Measurements from ENCODE around the gene PNPO.

Gene PNPO

DNA sequence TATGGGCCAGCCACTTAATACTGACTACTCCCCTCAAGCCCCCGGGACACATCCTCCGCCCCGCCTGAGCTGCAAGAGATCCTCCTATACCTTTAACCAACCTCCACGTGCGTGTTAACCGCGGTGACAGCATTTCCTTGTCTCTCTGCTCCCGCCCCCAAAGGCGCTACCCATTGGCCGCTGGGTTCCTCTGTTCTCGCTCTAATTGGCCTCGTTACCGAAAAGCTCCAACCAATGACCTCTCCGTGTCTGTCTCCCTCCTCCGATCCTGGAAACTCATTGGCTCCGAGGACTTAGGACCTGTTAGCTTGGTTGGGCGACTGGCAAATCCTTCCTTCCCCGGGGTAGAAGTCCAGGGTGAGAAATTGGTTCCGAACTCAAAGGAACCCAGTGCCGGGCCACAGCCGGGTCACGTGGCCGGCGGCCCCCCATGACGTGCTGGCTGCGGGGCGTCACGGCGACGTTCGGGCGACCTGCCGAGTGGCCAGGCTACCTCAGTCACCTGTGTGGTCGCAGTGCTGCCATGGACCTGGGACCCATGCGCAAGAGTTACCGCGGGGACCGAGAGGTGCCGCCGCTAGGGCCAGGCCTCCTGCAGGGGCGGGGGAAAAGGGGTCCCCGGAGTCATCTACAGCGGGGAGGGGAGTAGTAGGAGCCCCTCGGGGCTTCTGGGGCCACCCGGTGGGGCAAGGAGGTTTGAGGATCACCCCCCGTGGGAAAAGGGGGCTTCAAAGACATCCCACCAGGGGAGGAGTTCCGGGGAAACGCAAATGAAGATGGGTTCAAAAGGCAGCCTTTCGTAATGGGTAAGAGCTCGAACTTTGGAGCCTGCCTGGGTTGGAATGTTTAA, at the start of gene PNPO:
Gene PNPO (plus strand): TSS at position 326 of the 850 bp plus-strand sequence. CDS start 105 bp downstream, at position 431.
- peak; percentile 94 to 96 for DNase-seq

DNA sequence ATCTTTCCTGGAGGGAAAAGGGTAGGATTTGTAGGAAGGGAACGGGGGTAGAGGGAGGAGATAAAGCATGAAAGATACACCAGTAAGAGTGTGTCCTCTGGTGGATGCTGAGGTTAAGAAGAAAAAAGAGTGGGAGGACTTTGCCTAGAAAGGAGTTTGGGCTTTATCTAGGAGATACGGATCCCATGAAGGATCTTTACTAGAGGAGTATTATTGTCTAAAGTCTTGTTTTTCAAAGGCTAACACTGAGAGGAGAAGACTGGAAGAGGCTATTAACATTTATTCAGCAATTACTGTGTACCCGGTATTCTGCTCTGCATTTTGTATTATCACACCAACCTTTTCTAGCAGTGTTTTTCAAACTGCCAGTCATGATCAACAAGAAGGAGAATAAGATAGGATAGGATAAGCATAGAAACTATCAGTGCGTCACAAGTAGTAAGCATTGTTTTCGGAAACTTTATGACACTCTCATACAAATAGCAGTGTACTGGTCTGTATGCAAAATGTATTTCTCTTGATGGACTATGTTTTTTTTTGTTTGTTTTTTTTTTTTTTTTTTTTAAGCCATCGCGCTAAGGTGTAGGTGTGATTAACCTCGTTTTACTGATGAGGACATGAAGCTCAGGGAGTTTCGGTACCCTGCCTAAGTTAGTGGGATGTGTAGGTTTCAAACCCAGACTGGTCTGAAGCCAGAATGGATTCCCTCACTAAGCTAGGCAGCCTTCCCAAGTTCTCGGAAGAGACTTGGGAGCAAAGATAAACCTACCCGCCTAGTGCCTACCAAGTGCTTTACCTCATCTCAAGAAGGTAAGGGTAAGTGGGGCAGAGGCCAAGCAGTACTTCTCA, 46.6 kb upstream of the PNPO start:
- DNase-seq = no peak

DNA sequence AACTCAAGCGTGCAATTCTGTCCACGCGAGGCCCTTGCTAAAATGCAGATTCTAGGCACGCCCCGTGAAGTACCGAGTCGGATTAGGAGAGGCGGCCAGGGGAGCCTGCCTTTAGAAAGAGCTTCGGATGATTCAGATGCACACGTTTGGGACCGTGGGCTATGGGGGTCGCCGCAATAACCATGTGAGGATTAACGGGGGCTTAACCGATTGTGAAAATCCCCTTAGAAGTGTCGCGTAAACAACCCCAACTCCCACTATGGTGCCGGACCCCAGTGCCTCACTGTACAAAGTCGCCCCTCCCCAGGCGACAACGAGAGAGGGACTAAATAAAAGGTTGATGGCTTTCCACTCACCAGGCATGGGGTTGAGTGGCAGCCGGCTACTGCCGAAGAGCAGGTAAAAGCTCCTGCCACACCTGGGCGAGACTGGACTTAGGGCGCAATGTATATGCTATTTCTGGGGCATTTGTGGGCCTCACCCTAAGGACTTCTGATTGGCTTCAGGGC, 46.0 kb upstream of the PNPO start:
- DNase-seq = no peak

DNA sequence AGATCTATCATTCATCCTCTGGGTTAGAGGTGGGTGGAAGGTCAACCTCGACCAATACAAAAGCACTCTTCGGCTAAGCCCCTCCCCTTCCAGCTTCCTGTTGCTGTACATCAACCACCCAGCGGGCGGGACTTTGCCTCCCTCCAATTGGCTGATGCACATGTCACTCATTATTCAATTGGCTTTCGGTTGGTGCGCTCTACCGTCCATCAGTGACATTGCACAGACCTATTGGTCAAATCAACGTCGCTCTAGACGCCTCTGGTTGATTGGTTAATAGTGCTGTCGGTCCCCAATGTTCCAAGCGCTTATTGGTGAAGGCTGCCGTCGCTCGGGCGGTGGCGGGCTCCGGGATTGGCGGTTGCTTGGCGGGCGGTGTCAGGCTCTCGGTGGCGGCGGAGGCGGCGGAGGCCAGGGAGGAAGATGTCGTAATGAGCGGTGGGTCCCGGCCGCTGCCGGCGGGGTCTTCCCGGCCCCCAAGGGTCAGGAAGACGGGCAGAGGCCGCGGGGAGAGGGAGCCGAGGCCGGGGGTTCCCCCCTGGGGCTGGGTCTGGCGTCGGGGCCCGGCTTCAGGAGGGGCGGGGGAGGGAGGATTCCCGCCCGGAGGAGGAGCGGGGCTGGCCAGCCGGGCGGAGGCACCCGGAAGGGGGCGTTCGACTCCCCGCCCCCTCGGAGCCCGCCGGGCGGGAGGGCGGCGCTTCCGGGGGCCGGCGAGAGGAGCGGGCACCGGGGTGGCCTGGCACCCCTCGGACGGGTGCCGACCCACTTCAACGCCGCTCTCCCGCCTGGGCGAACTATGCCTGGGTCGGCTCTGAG, 45.3 kb upstream of the PNPO start, which contains the start of gene SP2:
Gene SP2 (plus strand): TSS at position 381 of the 816 bp plus-strand sequence. CDS start 51 bp downstream, at position 432.
- DNase-seq = peak; percentile 100

DNA sequence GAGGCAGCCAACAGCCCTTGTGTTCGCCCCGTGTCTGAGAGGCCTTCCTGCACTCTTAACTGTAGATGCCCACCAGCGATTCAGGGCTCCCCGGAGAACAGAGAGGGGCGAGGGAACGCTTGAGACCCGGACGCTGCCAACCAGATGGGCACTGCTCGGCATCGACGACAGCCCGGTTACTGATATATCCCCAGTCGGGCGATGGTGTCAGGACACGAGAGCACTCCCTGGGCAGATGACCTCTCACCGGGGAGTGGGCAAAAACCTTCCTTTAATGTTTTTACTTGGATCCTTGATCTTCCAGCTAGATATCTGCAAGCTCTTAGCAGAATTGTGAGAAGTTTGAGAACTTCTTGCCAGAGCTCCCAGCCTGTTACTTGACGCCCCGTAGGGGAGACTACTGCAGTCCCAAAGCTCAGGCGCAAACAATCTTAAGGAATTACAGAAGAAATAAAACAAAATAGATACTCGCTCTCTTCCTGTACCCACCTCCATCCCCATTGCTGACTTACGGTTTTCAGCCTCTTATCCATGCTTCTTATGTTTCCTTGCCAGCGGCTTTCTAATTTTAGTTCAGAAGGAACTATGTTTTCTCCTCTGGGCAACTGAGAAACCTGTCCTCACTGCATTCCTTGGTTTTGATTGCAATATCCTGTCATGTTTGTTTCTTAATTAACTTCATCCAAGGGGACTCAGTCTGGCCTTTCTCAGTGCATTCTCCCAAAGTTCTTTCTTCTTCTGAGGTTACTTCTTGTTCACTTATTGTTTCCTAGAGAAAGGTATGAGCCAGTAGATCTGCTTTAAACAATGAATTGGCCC, 44.5 kb upstream of the PNPO start:
- DNase-seq = no peak

DNA sequence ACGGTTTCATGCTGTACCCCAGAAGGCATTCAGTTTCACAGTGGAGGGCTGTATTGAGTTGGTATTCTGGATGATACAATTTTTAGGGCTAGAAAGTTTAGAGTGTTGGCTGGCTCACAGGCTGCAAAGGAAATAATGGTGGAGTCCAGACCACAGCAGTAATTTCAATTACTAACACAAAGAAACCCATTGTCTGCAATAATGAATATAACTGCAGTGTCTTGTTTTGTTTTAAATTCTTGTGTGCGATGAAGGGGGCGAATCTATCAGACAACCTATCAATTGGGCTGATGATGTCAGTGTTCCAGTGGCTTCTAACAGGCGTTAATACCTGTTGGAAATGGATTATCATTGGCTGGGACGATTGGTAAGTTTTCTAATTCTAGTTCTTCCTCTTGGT, 43.8 kb upstream of the PNPO start:
- DNase-seq = no peak

DNA sequence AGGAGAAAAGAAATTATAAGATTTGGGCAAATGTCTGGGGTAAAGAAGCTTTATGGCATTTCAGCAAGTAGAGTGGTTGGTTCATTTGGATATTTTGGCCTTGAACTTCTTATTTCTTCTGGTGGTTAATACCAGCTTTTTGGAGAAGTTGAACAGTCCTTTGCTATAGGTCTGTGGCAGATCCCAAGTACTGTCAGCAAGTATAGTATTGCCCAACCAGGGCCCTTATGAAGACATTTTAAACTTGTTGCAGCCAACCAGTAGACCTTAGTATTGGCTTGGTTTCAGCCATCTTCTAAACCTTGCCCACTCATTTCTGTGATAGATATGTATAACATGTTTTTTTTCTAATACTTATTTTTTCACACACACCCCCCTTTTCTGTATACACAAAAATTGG, 43.1 kb upstream of the PNPO start:
- DNase-seq = no peak

DNA sequence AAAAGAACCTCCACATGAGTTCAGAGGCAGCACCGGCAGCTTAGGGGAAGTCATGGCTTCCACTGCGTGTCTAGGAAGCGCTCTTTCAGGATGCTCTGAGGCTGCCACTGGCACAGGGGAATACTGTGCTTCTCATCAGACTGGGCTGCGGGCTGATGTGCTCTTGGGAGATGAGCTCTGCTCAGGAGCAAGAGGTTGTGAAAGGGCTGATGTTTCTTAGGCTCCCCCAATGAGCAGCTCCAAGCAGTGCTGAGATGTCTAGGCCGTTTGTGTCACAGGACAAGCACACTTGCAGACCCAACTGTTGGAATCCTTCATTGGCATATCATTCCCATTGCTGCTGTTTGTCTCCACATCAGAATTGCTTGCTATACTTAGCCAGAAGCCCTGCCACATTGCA, 41.7 kb upstream of the PNPO start:
- DNase-seq = no peak

DNA sequence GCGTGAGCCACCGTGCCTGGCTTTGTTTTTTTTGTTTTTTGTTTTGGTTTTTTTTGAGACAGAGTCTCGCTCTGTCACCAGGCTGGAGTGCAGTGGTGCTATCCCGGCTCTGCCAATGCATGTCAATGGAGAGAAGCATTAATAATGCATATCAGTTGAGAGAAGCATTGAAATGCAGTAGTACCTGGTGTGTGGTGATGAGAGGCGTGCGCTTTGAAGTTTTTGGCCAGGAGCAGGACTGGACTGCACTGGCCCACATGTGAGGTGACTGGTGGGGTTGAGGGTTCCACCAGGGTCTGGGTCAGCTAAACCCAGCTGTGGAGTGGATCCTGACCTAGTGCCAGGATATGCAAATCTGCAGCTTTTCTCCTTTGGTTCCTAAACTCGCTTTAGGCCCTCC, 39.9 kb upstream of the PNPO start:
- no peak for DNase-seq

DNA sequence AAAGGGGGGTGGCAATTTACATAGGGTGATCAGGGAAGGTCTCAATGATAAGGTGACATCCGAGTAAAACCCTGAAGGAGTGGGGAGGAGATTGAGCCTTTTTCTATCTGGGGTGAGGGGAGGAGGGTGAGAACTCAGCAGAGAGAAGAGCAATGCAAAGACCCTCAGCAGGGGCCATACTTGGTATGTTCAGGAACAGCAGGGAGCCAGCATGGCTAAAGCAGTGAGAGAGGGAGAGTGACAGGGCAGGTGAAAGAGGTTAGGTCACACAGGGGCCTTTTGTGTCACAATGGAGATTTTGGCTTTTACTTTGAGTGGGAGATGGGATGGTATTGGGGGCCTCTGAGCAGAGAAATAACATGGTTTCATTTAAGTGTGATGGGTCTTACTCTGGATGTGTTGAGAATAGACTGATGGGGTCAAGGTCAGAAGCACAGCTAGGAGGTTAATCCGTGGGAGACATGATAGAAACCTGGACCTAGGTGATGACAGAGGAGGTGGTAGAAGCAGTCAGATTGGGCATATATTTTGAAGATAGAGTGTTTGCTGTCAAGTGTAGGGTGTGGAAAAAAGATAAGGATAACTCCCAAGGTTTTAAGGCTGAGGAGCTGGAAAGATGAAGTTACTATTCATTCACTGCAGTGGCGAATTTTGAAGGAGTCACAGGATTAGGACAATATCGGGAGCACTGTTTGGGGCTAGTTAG, 39.2 kb upstream of the PNPO start:
- no peak for DNase-seq

DNA sequence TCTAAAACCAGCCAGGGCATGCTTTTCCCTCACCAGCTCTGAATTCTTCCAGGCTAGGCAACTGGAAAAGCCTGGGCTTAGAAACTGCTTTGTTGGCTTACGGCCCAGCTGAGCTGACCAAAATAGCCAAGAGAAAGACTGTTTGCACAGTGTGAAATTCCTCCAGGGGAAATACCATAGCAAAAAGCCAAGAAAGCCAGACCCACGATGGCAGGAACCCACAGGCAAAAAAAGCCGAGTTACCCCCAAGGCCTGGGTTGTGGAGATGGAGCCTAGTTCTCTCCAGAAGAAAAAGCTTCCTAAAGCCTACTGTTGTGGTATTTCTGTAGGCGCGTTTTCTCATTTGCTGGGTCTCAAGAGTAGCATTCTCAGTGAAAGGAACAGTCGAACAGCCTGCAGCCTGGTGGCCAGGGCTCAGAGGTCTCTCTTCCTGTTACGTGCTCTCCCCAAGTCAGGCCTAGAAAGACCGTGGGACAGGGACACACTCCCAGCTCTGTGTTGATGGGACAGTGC, 36.1 kb upstream of the PNPO start:
- DNase-seq = no peak

DNA sequence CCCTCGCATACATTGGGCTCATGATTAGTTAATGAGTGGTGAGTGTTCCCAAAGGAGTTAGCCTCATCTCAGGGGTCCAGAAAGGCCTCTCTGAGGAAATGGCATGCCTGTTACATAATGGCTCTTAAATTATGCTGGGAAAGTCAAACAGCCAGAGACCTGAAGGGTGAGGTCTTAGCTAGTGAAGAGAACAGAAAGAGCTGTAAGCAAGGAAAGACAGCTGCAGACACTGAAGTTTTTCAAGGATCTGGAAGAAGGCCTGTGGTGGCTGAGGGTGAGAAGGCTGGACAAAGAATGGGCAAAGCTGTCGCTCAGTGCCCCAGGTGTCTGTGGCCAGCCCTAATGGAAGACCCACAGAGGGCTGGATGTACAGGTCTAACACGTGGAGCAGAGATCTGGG, 34.9 kb upstream of the PNPO start:
- no peak for DNase-seq

DNA sequence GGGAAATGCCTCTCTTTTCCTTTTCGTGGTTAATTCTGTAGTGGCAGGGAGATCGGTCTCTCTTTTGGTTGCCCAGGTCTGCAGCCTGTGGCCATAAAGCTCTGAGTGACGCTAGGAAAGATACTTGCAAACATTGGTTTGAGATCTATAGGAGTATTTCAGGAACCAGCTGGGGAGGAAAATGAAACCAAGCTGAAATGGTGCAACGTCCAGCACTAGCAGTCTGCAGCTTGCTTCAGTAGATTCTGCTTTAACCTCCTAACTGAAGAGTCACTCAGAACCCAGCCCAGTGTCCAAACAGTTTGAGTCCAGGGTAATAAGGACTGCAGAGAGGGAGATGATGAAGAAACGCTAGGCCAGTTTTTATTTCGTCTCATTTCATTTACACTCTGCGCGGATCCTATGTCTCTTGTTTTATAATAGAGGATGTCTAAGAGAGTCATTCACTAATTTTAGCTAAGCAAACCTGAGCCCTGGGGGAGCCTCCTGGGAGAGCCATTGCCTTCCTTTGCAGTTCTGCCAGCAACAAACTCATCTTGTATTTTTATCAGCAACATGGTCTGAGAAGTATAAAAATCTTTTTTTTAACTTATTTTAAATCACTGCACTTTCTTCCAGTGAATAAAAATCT, 33.3 kb upstream of the PNPO start:
- DNase-seq = no peak

DNA sequence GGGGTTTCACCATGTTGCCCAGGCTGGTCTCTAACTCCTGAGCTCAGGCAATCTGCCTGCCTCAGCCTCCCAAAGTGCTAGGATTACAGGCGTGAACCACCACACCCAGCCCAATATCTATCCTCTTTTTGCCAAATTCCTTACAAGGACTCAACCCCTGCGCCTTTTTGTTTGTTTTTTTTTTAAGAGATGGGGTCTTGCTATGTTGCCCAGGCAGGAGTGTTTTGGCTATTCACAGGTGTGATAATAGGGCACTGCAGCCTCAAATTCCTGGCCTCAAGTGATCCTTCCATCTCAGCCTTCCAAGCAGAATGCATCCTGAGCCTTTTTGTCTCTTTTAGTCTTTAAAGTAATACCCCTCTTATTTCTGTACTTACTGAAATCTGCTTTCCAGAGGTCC, 28.3 kb upstream of the PNPO start:
- no peak for DNase-seq

DNA sequence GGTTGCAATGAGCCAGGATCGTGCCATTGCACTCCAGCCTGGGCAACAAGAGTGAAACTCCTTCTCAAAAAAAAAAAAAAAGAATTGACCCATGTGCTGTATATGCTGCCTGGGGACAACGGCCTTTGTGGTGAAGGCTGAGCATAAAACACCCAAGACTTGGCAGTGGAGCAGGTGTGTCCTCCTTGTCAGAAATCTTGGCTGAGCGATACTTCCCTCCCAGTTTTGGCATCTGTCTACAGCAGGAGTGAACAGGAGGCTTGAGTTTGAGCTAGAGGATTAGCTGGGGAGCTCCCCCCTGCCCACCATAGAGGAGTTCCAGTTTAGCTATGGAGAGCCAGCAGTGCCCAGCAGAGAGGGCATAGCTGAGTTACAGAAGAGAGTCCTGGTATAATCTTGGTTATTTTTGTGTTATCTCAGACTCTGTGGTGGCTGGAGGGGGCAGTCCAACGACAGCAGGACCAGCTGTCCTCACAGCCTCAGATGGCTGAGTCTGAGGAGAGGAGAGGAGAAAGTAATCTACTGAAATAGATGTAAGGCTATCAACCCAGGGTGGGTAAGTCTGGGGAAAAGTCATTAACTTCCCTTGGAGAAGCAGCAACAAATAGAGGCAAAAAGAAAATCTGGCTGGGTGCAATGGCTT, 26.9 kb upstream of the PNPO start:
- no peak for DNase-seq

DNA sequence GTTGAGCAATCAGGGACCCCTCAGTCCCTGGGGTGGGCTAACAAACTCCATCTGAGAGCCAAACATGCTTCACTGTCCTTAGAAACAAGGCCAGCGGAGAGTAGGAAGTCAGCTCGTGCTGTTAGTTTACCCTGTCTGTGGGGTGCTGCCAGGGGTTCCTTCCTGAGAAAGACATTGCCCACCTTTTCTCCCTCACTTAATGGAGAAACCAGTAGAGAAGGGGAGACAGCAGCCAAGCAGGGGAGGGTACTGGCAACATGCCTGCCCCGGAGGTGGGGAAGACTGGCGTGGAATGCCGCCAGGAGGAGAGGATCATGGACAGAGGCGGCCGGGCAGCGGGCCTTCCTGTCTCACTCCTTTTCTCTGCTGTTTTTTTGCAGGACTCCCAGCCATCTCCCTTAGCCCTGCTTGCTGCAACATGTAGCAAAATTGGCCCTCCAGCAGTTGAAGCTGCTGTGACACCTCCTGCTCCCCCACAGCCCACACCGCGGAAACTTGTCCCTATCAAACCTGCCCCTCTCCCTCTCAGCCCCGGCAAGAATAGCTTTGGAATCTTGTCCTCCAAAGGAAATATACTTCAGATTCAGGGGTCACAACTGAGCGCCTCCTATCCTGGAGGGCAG, 25.5 kb upstream of the PNPO start:
- no peak for DNase-seq

DNA sequence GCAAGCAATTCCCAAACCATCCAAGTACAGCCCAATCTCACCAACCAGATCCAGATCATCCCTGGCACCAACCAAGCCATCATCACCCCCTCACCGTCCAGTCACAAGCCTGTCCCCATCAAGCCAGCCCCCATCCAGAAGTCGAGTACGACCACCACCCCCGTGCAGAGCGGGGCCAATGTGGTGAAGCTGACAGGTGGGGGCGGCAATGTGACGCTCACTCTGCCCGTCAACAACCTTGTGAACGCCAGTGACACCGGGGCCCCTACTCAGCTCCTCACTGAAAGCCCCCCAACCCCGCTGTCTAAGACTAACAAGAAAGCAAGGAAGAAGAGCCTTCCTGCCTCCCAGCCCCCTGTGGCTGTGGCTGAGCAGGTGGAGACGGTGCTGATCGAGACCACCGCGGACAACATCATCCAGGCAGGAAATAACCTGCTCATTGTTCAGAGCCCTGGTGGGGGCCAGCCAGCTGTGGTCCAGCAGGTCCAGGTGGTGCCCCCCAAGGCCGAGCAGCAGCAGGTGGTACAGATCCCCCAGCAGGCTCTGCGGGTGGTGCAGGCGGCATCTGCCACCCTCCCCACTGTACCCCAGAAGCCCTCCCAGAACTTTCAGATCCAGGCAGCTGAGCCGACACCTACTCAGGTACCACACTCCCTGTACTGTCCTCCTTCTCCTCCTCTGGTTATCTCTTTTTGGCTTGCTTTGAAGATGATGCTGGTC, 24.7 kb upstream of the PNPO start:
- no peak for DNase-seq

DNA sequence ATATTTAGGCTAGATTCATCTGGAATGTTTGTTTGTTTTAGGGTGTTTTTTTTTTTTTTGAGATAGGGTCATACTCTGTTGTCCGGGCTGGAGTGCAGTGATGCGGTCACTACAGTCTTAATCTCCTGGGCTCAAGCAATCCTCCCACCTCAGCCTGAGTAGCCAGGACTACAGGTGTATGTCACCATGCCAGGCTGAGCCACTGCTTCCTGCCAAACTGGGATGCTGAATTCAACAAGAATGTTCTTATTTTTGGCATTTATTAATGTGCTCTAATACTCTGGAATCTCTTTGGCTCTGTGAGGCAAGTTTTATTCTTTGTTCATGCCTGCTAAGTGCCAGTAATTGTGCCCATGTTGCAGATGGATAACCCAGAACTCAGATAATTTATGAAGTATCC, 23.8 kb upstream of the PNPO start:
- DNase-seq = no peak

DNA sequence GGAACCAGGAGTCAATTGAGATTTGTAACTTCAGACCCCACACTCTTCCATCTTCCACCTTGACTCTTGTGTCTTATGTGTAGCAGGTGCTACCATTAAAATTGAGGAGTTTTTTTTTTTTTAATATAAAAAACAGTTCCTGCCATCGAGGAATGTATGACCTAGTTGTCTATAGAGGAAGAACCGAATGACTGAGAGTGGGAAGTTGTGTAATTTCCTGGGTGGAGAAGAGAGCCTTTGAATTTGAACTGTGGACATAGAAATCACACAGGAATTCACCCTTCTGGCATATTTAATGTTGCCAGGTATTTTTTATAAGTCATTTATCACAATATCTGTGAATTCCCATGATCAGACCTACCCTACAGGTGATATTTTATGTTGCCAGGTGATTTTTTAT, 23.4 kb upstream of the PNPO start:
- no peak for DNase-seq
